ENCODE measurements around the gene FSD2.
A peak's percentile ranks its signal among the peaks of the same experiment; 100 is the strongest.

The FSD2 gene

DNA sequence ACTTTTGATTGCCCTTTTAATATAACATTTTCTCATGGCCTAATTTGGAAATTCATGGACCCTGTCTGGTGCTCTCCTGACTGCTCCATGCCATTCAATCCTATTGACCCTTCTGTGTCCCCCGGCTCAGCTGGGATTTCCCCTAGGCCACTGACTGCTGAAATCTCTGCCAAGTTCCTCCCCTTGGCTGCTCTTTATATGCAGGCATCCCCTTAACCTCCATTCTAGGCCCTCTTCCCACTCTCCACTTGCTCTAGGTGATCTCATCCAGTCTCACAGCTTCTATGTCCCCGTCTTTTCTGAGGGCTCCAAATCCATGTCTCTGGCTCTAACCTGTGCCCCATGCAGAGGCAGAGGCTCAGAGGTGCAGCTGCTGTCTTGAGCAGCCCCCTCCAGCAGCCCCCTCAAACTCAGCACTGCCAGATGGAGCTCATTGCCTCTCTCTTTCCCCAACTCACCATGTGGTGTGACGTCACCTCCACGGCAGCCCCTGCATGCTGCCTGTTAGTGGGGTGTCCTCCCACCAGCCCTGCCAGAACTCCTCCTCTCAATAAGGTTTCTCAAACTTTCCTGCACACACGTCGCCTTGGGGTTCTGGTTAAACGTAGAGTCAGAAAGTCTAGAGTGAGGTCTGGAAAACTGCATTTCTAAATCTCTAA, 6.6 kb downstream of the FSD2 start:
- Histone ChIP-seq H3K9me3 (ENCODE audit: severe bottlenecking) (no peaks in the 10 kb centered on the region), H3K27ac (ENCODE audit: poor library complexity, severe bottlenecking) (no peak overlapping the region), H3K36me3 (ENCODE audit: low read depth) (no peaks in the 10 kb centered on the region), H3K4me1 (ENCODE audit: insufficient read depth, poor library complexity, severe bottlenecking) (peaks cover 8% of the 10 kb centered on the region), H3K4me3 (ENCODE audit: severe bottlenecking) (no peak overlapping the region), H3K27me3 (ENCODE audit: insufficient read depth, poor library complexity, severe bottlenecking) (no peaks in the 10 kb centered on the region)
- DNase-seq (ENCODE audit: low spot score) (no peak), ATAC-seq (ENCODE audit: low read depth) (no peak; the same call in 2 of the 3 replicates)
- TF ChIP-seq CTCF (IDR thresholded peaks at IDR 0.05; ENCODE audit: poor library complexity, severe bottlenecking): no peak

DNA sequence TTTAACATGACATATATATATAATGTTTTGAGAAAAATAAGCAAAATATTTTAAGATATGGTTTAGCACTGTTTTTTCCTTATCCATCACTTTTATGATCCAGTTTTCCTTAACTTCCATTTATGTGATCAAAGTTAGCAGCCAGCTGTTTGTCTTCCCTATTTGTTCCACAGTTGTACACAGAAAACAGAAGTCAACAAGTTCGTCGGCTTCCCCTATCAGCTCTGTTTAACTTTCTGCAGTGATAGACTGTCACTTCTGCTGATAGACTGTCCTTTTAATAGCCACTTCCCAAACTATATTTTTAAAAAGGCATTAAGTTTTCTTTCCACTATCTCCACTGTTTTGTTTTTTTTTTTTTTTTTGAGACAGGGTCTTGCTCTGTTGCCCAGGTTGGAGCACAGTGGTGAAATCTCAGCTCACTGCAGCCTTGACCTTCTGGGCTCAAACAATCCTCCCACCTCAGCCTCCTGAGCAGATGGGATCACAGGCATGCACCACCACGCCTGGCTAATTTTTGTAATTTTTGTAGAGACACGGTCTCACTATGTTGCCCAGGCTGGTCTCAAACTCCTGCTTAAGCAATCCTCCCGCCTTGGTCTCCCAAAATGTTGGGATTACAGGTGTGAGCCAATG, 7.2 kb downstream of the FSD2 start:
- no peaks in the 10 kb centered on the region for H3K36me3 ChIP-seq (ENCODE audit: low read depth)
- H3K27me3 ChIP-seq (ENCODE audit: insufficient read depth, poor library complexity, severe bottlenecking): no peaks in the 10 kb centered on the region
- no peak overlapping the region for H3K4me3 ChIP-seq (ENCODE audit: severe bottlenecking)
- no peak for TF ChIP-seq CTCF (IDR thresholded peaks at IDR 0.05; ENCODE audit: poor library complexity, severe bottlenecking)
- H3K9me3 ChIP-seq (ENCODE audit: severe bottlenecking): no peaks in the 10 kb centered on the region
- no peak overlapping the region for H3K27ac ChIP-seq (ENCODE audit: poor library complexity, severe bottlenecking)
- ATAC-seq (ENCODE audit: low read depth) (no peak), DNase-seq (ENCODE audit: low spot score) (no peak)
- peaks cover 1% of the 10 kb centered on the region for H3K4me1 ChIP-seq (ENCODE audit: insufficient read depth, poor library complexity, severe bottlenecking)

DNA sequence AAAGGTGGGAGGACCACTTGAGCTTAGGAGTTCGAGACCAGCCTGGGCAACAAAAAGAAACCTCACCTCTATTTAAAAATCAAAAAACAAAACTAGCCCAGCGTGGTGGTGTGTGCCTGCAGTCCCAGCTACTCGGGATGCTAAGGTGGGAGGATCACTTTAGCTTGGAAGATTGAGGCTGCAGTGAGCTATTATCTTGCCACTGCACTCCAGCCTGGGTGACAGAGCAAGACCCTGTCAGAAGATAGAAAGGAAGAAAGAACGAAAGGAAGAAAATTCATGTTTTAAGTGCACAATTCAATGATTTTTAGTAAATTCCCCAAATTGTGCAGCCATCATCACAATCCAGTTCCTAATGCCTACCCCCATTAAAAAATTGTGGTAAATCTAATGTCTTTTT, 7.8 kb downstream of the FSD2 start:
- H3K36me3 ChIP-seq (ENCODE audit: low read depth): no peaks in the 10 kb centered on the region
- no peak for ATAC-seq (ENCODE audit: low read depth)
- DNase-seq (ENCODE audit: low spot score): no peak
- H3K27me3 ChIP-seq (ENCODE audit: insufficient read depth, poor library complexity, severe bottlenecking): no peaks in the 10 kb centered on the region
- H3K4me1 ChIP-seq (ENCODE audit: insufficient read depth, poor library complexity, severe bottlenecking): no peaks in the 10 kb centered on the region
- no peak for TF ChIP-seq CTCF (IDR thresholded peaks at IDR 0.05; ENCODE audit: poor library complexity, severe bottlenecking)
- no peak overlapping the region for H3K27ac ChIP-seq (ENCODE audit: poor library complexity, severe bottlenecking)
- no peak overlapping the region for H3K4me3 ChIP-seq (ENCODE audit: severe bottlenecking)
- H3K9me3 ChIP-seq (ENCODE audit: severe bottlenecking): no peaks in the 10 kb centered on the region

GRCh38 chr15:82793737-82794136, 12.1 kb downstream of the FSD2 start:
- Histone ChIP-seq H3K4me3 (ENCODE audit: severe bottlenecking) (no peak overlapping the region), H3K9me3 (ENCODE audit: severe bottlenecking) (no peaks in the 10 kb centered on the region), H3K27ac (ENCODE audit: poor library complexity, severe bottlenecking) (no peak overlapping the region), H3K36me3 (ENCODE audit: low read depth) (no peaks in the 10 kb centered on the region), H3K27me3 (ENCODE audit: insufficient read depth, poor library complexity, severe bottlenecking) (no peaks in the 10 kb centered on the region), H3K4me1 (ENCODE audit: insufficient read depth, poor library complexity, severe bottlenecking) (peaks cover 4% of the 10 kb centered on the region)
- TF ChIP-seq CTCF (IDR thresholded peaks at IDR 0.05; ENCODE audit: poor library complexity, severe bottlenecking): no peak
- no peak for DNase-seq (ENCODE audit: low spot score)
- ATAC-seq (ENCODE audit: low read depth): no peak

- DNase-seq (ENCODE audit: low spot score): no peak
- ATAC-seq (ENCODE audit: low read depth): peak; percentile 92
- Histone ChIP-seq H3K36me3 (ENCODE audit: low read depth) (no peaks in the 10 kb centered on the region), H3K4me1 (ENCODE audit: insufficient read depth, poor library complexity, severe bottlenecking) (peaks cover 4% of the 10 kb centered on the region), H3K27me3 (ENCODE audit: insufficient read depth, poor library complexity, severe bottlenecking) (no peaks in the 10 kb centered on the region), H3K27ac (ENCODE audit: poor library complexity, severe bottlenecking) (no peak overlapping the region), H3K4me3 (ENCODE audit: severe bottlenecking) (no peak overlapping the region), H3K9me3 (ENCODE audit: severe bottlenecking) (no peaks in the 10 kb centered on the region)
- peak; percentile 18 for TF ChIP-seq CTCF (IDR thresholded peaks at IDR 0.05; ENCODE audit: poor library complexity, severe bottlenecking)
Observed at GRCh38 chr15:82792068-82792467, 13.8 kb downstream of the FSD2 start.

Measured in RWPE2 (cell line).